Ascending aorta (tissue), 2 donors: ENCODE data around the gene FOLR3. TPM values are rescaled to one million over a fixed set of nuclear protein-coding genes. Genes with fewer than 3 reads are reported as not detected.
"Not testable (repeated sequence)": the region's sequence is repeated elsewhere in the genome, so short reads cannot be mapped to it uniquely, and the experiment has no call there.

Source experiments
- DNase-seq, 2 donors: peaks; one replicate each; pipeline ENCODE4 v3.0.0-alpha.2; 2019; ENCODE audit warnings: low spot score in 2 of 2
- H3K27ac ChIP-seq, 2 donors: fragments of 200-600 bp; sonication (generic); one replicate each; pipeline ENCODE4 v1.5.1; 2016 to 2017; ENCODE audit warnings: mild to moderate bottlenecking in 1 of 2
- H3K27me3 ChIP-seq: fragments of 200-600 bp; sonication (generic); one replicate; pipeline ENCODE4 v1.5.1; 2017
- H3K36me3 ChIP-seq, 2 donors: fragments of 200-600 bp; sonication (generic); one replicate each; pipeline ENCODE4 v1.5.1; 2016
- H3K4me1 ChIP-seq, 2 donors: fragments of 200-600 bp; sonication (generic); one replicate each; pipeline ENCODE4 v1.5.1; 2016 to 2017; ENCODE audit warnings: mild to moderate bottlenecking in 1 of 2
- H3K4me3 ChIP-seq, 2 donors: fragments of 200-600 bp; sonication (generic); one replicate each; pipeline ENCODE4 v1.5.1; 2016 to 2017; ENCODE audit warnings: mild to moderate bottlenecking in 1 of 2
- H3K9me3 ChIP-seq, 2 donors: fragments of 200-600 bp; sonication (generic); one replicate each; pipeline ENCODE4 v1.5.1; 2016
- intact Hi-C: fragments of 100-400 bp; cut with DNase I; formaldehyde crosslinking; loops from one replicate; pipeline ENCODE4 v1.15.1; 2023
- total RNA-seq: library from RNA; depleted of rRNA; stranded (reverse); fragments of >200 nt; gene quantifications from one replicate; pipeline ENCODE4 v1.1.0, GENCODE V29; 2016
- TF ChIP-seq, protein P1 (sequence below), 3 experiments: fragments of 200-600 bp in 2 of 3; fragments of 450-650 bp in 1 of 3; sonication (generic) in 2 of 3; IDR thresholded peaks; one replicate each; pipeline ENCODE4 v1.5.1; 2016 to 2019; ENCODE audit warnings: antibody characterized with exemption in 3 of 3, mild to moderate bottlenecking in 1 of 3, moderate library complexity in 1 of 3

FOLR3 gene
- not detected for total RNA-seq

DNA sequence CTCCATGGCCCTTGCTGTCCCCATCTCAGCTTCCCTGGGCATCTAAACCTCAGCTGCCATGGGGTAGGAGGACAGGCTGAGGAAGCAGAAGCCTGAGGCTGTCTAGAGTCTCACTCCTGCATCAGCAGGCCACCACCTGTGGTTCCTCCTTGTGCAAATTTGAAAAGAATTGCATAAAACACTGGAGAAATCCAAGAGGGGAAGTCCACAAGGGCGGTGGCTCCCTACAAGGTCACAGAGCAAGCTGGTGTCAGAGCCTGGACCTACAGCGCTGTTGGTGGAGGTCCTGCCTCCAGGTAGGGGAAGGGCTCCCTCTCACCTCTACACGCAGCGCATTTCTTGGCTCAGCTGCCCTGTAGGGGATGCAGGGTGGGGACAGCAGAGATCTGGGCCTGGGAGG, at the start of gene FOLR3:
Gene FOLR3, plus strand, starts transcription at position 253 of the 400 bp plus-strand sequence. CDS start 228 bp downstream, outside the sequence.
- H3K4me1 ChIP-seq, H3K27ac ChIP-seq, H3K27me3 ChIP-seq, DNase-seq, H3K4me3 ChIP-seq, H3K9me3 ChIP-seq, H3K36me3 ChIP-seq, intact Hi-C loops: not testable (repeated sequence)

DNA sequence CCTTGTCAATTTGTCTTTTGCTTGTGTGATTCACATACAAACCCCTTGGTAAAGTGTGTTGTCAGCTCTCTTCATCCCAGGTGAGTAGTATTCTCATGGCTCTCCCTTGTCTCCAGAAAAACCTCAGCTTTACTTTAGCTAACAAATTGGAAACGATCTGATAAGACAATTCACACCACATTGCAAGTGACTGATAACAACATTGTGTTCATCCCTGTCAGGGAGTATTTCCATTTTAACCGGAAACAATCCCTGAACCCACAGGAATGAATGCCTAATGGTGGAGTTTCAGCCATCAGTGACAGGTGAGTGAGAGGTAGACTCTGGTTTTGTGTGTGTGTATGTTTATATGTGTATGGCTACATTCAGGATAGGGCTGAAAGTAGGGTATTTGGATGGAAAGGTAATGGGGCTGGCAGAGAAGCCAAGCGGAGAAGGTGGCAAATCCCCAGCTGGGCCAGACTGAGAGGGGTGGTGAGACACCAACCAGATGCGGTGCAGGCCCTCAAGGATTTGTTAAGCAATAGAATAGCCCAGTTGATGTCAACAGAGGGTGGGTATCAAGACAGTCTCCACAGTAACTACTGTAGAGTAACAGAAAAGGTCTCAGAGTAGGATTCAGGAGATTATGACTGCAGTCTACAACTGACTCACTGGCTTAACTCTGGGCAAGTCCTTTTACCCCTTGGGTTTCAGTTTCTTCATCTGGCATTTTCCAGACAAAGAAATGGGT, 47.3 kb upstream of the FOLR3 start:
- TF ChIP-seq, protein P1, sequence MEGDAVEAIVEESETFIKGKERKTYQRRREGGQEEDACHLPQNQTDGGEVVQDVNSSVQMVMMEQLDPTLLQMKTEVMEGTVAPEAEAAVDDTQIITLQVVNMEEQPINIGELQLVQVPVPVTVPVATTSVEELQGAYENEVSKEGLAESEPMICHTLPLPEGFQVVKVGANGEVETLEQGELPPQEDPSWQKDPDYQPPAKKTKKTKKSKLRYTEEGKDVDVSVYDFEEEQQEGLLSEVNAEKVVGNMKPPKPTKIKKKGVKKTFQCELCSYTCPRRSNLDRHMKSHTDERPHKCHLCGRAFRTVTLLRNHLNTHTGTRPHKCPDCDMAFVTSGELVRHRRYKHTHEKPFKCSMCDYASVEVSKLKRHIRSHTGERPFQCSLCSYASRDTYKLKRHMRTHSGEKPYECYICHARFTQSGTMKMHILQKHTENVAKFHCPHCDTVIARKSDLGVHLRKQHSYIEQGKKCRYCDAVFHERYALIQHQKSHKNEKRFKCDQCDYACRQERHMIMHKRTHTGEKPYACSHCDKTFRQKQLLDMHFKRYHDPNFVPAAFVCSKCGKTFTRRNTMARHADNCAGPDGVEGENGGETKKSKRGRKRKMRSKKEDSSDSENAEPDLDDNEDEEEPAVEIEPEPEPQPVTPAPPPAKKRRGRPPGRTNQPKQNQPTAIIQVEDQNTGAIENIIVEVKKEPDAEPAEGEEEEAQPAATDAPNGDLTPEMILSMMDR (IDR thresholded peaks at IDR 0.05): no peak
- intact Hi-C loops: no loop called here
- H3K9me3 ChIP-seq: no peaks in the 10 kb centered on the region
- no peak for DNase-seq
- H3K27ac ChIP-seq: no peak overlapping the region
- H3K27me3 ChIP-seq: no peaks in the 10 kb centered on the region
- H3K4me3 ChIP-seq: no peak overlapping the region
- H3K4me1 ChIP-seq: peaks cover 0 to 6% of the 10 kb centered on the region in 2 donors
- H3K36me3 ChIP-seq: peaks cover 0 to 16% of the 10 kb centered on the region in 2 donors

DNA sequence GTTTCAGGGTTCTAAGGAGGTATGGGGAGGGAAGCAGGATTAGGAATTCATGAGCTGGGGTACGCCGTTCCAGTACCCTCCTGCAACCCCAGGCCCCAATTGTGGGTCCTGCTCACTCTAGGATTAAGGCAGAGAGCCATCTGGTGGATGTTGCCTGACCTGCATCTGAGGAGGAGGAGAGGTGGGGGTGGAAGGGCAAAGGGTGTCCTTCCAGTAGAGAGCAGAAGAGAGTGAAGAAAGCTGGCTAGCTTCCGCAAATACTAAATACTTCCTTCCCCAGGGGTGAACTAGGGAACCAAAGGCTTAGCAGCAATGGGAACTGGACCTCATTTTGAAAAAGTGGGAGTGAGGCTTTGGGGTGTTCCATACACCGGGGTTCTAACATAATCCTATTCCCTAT, 44.2 kb upstream of the FOLR3 start:
- intact Hi-C loops: loop anchor here (1.0 to 2.0 kb wide), 2 partner anchors 66 to 114 kb away; no protein-coding TSS in a partner anchor
- DNase-seq: peak; percentile 49 to 81
- Histone ChIP-seq H3K9me3 (no peaks in the 10 kb centered on the region), H3K36me3 (peaks cover 0 to 33% of the 10 kb centered on the region in 2 donors), H3K27ac (no peak overlapping the region), H3K27me3 (no peaks in the 10 kb centered on the region), H3K4me1 (peaks cover 0 to 6% of the 10 kb centered on the region in 2 donors), H3K4me3 (no peak overlapping the region)
- TF ChIP-seq, protein P1 (IDR thresholded peaks at IDR 0.05): peak; percentile 77 to 89 (median 87)

DNA sequence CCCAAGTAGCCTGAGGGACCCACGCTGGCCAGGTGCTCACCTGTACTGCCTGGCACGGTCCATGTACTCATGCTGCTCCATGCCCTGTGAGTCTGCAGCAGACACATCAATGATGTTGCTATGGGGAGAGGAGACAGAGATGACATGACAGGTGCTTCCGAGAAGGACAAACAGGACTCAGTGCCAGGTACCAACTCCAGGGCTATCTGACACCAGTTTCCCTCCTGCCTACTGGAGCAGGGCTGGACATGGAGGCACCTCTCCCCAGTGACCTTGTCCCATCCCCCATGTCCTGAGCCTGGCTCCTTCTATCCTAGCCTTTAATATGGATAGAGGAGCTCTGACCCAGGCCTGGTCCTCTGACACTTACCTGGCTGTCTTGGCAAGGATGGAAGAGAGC, 36.8 kb upstream of the FOLR3 start:
- Histone ChIP-seq H3K4me1 (peaks cover 10 to 16% of the 10 kb centered on the region in 2 donors), H3K9me3 (no peaks in the 10 kb centered on the region), H3K27ac (no peak overlapping the region), H3K4me3 (no peak overlapping the region), H3K36me3 (peaks cover 27 to 41% of the 10 kb centered on the region in 2 donors), H3K27me3 (no peaks in the 10 kb centered on the region)
- no peak for DNase-seq
- TF ChIP-seq, protein P1 (IDR thresholded peaks at IDR 0.05): no peak
- intact Hi-C loops: no loop called here

DNA sequence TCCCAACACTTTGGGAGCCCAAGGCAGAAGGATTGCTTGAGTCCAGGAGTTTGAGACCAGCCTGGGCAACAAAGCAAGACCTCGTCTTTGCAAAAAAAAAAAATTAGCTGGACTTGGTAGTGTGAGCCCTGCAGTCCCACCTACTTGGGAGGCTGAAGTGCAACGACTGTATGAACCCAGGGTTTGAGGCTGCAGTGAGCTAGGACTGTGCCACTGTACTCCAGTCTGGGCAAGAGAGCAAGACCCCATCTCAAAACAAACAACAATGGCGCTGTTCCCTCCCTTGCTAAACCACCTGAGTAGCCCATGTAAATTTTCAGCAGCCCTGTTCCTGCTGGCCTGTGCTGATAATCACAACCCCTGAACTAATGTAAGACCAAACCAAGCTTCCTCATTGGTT, 35.5 kb upstream of the FOLR3 start:
- no peaks in the 10 kb centered on the region for H3K9me3 ChIP-seq
- H3K36me3 ChIP-seq: peaks cover 27 to 32% of the 10 kb centered on the region in 2 donors
- DNase-seq: no peak
- no peaks in the 10 kb centered on the region for H3K27me3 ChIP-seq
- TF ChIP-seq, protein P1 (IDR thresholded peaks at IDR 0.05): no peak
- peak overlapping the region in 1 of 2 donors; percentile 5 for H3K27ac ChIP-seq
- H3K4me3 ChIP-seq: no peak overlapping the region
- H3K4me1 ChIP-seq: peaks cover 10 to 18% of the 10 kb centered on the region in 2 donors
- intact Hi-C loops: loop anchor here (5.0 kb wide), 1 partner anchor 137 kb away; no protein-coding TSS in a partner anchor

DNA sequence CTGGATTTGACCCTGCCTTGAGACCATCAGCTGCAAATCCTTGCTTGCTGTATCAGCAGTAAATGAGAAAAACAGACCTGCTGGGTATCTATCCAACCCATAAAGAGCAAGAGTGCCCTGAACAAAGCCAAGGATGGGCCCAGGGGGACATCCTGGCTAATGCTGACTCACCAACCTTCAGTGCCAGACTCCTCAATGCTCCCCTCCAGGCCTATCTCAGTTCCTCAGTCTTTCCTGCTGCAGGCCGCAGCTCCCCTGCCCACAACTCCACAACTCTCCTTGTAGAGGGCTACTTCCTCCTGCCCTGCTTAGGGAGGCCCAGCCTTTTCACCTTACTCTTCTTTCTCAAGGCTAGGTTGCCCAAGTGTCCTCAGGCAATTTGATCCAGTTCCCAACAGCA, 35.1 kb upstream of the FOLR3 start:
- no peaks in the 10 kb centered on the region for H3K9me3 ChIP-seq
- DNase-seq: no peak
- H3K36me3 ChIP-seq: peaks cover 27 to 28% of the 10 kb centered on the region in 2 donors
- peaks cover 10 to 18% of the 10 kb centered on the region in 2 donors for H3K4me1 ChIP-seq
- H3K27ac ChIP-seq: peak overlapping the region in 1 of 2 donors; percentile 5
- H3K27me3 ChIP-seq: no peaks in the 10 kb centered on the region
- TF ChIP-seq, protein P1 (IDR thresholded peaks at IDR 0.05): no peak
- no peak overlapping the region for H3K4me3 ChIP-seq
- intact Hi-C loops: loop anchor here (5.0 kb wide), 1 partner anchor 137 kb away; no protein-coding TSS in a partner anchor
